K562 treated with DMSO at 1 percent for 24 hours (cell line): ENCODE data around the gene CBLL2. TPM values are rescaled to one million over a fixed set of nuclear protein-coding genes. Genes with fewer than 3 reads are reported as not detected.

Experiments
- total RNA-seq: library from RNA; unstranded; fragments of 300-600 nt; gene quantifications from 2 replicates; pipeline ENCODE4 v1.2.3, GENCODE V29; 2022; ENCODE audit warnings: low read depth; ENCODE audit not compliant: insufficient read depth

CBLL2 gene
- total RNA-seq, result not detected in 2 replicates

GRCh38 chrX:22272613-22273012 is at the start of gene CBLL2:
Gene CBLL2, plus strand, starts transcription at chrX:22272913. Its CDS starts 79 bp downstream, at chrX:22272992.

Other genes with a start within 250 kb of the CBLL2 start
- gene PHEX, start 240.6 kb upstream of the CBLL2 start, total RNA-seq, result not detected in 2 replicates